Mesenchymal stem cell (in vitro differentiated cells and primary cell): Measurements from ENCODE around the gene OR5D14.

Experiments
- DNase-seq: peaks from one replicate; pipeline ENCODE4 v3.0.0-alpha.2; 2013
- H2AFZ ChIP-seq: one replicate; pipeline ENCODE4 v1.6.1; 2013; ENCODE audit warnings: low read depth, mild to moderate bottlenecking, control low read depth, inconsistent platforms, low read length, moderate library complexity
- H2AK5ac ChIP-seq: 2 replicates; pipeline ENCODE4 v1.6.1; 2013; ENCODE audit warnings: low read length, moderate library complexity, mild to moderate bottlenecking, inconsistent platforms; ENCODE audit not compliant: severe bottlenecking
- H2BK120ac ChIP-seq: one replicate; pipeline ENCODE4 v1.6.1; 2013; ENCODE audit warnings: low read depth, mild to moderate bottlenecking, inconsistent platforms, low read length, moderate library complexity
- H2BK12ac ChIP-seq, 2 experiments: one replicate each; pipeline ENCODE4 v1.6.1; 2013; ENCODE audit warnings: inconsistent platforms in 2 of 2, low read length in 2 of 2, mild to moderate bottlenecking in 2 of 2, moderate library complexity in 2 of 2, control low read depth in 1 of 2
- H2BK15ac ChIP-seq: one replicate; pipeline ENCODE4 v1.6.1; 2013; ENCODE audit warnings: mild to moderate bottlenecking, low read depth, inconsistent platforms; ENCODE audit not compliant: poor library complexity, severe bottlenecking
- H2BK5ac ChIP-seq: 2 replicates; pipeline ENCODE4 v1.6.1; 2013; ENCODE audit warnings: low read depth, mild to moderate bottlenecking, low read length, control low read depth, inconsistent platforms; ENCODE audit not compliant: poor library complexity, severe bottlenecking
- H3K14ac ChIP-seq, 2 experiments: one replicate each; pipeline ENCODE4 v1.6.1; 2013; ENCODE audit warnings: inconsistent platforms in 2 of 2, low read length in 2 of 2, control low read depth in 1 of 2, mild to moderate bottlenecking in 1 of 2, moderate library complexity in 1 of 2
- H3K18ac ChIP-seq, 2 experiments: one replicate each; pipeline ENCODE4 v1.6.1; 2013; ENCODE audit warnings: inconsistent platforms in 2 of 2, low read length in 2 of 2, control low read depth in 1 of 2, low read depth in 1 of 2, mild to moderate bottlenecking in 1 of 2
- H3K23ac ChIP-seq, 2 experiments: one replicate each; pipeline ENCODE4 v1.6.1; 2013; ENCODE audit warnings: inconsistent platforms in 2 of 2, low read length in 2 of 2, mild to moderate bottlenecking in 2 of 2, moderate library complexity in 2 of 2, control low read depth in 1 of 2
- H3K27ac ChIP-seq: 2 replicates; pipeline ENCODE4 v1.5.1; 2013; ENCODE audit warnings: mild to moderate bottlenecking, moderate library complexity, low read length, control low read depth, inconsistent platforms; ENCODE audit not compliant: poor library complexity, severe bottlenecking
- H3K27me3 ChIP-seq, 2 experiments: 2 replicates each; pipeline versions ENCODE4 v1.6.1 to v1.7.0; 2013; ENCODE audit warnings: low read length in 2 of 2, mild to moderate bottlenecking in 2 of 2, moderate library complexity in 2 of 2, control low read depth in 1 of 2, inconsistent platforms in 1 of 2; ENCODE audit not compliant: control insufficient read depth in 1 of 2, insufficient read depth in 1 of 2
- H3K36me3 ChIP-seq, 2 experiments: 2 replicates each; pipeline versions ENCODE4 v1.6.1 to v1.7.0; 2013; ENCODE audit warnings: low read length in 2 of 2, control low read depth in 1 of 2, inconsistent platforms in 1 of 2, low read depth in 1 of 2, mild to moderate bottlenecking in 1 of 2; ENCODE audit not compliant: insufficient read depth in 2 of 2, control insufficient read depth in 1 of 2
- H3K4ac ChIP-seq, 2 experiments: one replicate each; pipeline ENCODE4 v1.6.1; 2013; ENCODE audit warnings: inconsistent platforms in 2 of 2, low read length in 2 of 2, mild to moderate bottlenecking in 2 of 2, moderate library complexity in 2 of 2, control low read depth in 1 of 2, low read depth in 1 of 2
- H3K4me1 ChIP-seq: 2 replicates; pipeline ENCODE4 v1.6.1; 2013; ENCODE audit warnings: low read depth, low read length, control low read depth; ENCODE audit not compliant: control insufficient read depth, insufficient read depth
- H3K4me2 ChIP-seq: 2 replicates; pipeline ENCODE4 v1.6.1; 2013; ENCODE audit warnings: low read length, mild to moderate bottlenecking, inconsistent platforms; ENCODE audit not compliant: poor library complexity, severe bottlenecking
- H3K4me3 ChIP-seq, 2 experiments: 2 replicates each; pipeline versions ENCODE4 v1.5.1 to v1.7.0; 2013; ENCODE audit warnings: low read length in 2 of 2, mild to moderate bottlenecking in 2 of 2, control low read depth in 1 of 2, low read depth in 1 of 2; ENCODE audit not compliant: insufficient read depth in 1 of 2
- H3K79me1 ChIP-seq: replicated peaks from 2 replicates; pipeline ENCODE4 v1.6.1; 2013; ENCODE audit warnings: mild to moderate bottlenecking, control low read depth, low read length, inconsistent platforms; ENCODE audit not compliant: poor library complexity, severe bottlenecking
- H3K9ac ChIP-seq: 2 replicates; pipeline ENCODE4 v1.7.0; 2013; ENCODE audit warnings: mild to moderate bottlenecking, low read length, moderate library complexity
- H3K9me3 ChIP-seq: 2 replicates; pipeline ENCODE4 v1.7.0; 2013; ENCODE audit warnings: mild to moderate bottlenecking, low read length; ENCODE audit not compliant: control insufficient read depth
- H4K8ac ChIP-seq: one replicate; pipeline ENCODE4 v1.6.1; 2013; ENCODE audit warnings: inconsistent platforms, mild to moderate bottlenecking, low read length, moderate library complexity
- H4K91ac ChIP-seq: one replicate; pipeline ENCODE4 v1.6.1; 2013; ENCODE audit warnings: mild to moderate bottlenecking, low read length, inconsistent platforms
- WGBS: methylation state at CpG from one replicate; pipeline ENCODE4 v1.1.7; 2013; ENCODE audit warnings: mixed read lengths; 5-methylcytosine and 5-hydroxymethylcytosine counted together

OR5D14 gene

DNA sequence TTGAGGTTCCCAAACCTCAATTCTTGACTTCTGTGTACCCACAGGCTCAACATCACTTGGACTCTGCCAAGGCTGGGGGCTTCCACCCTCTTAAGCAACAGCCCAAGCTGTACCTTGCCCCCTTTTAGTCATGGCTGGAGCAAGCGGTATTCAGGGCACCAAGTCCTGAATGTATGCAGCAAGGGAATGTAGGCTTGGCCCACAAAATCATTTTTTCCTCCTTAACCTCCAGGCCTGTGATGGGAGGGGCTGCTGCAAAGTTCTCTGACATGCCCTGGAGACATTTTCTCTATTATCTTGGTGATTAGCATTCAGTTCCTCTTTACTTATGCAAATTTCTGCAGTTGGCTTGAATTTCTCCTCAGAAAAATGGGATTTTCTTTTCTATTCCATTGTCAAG is 10.9 kb downstream of the OR5D14 start:
- H3K4me3 ChIP-seq = no peak overlapping the region
- no peak overlapping the region for H3K18ac ChIP-seq
- H4K91ac ChIP-seq = no peak overlapping the region
- H2AK5ac ChIP-seq = no peak overlapping the region
- no peak overlapping the region for H2BK12ac ChIP-seq
- H3K79me1 ChIP-seq = no peaks in the 10 kb centered on the region
- H2AFZ ChIP-seq = no peak overlapping the region
- H3K23ac ChIP-seq = no peak overlapping the region
- no peak overlapping the region for H3K9ac ChIP-seq
- no peak overlapping the region for H2BK15ac ChIP-seq
- no peaks in the 10 kb centered on the region for H3K27me3 ChIP-seq
- no peaks in the 10 kb centered on the region for H3K4me1 ChIP-seq
- no peaks in the 10 kb centered on the region for H3K36me3 ChIP-seq
- no peak overlapping the region for H2BK120ac ChIP-seq
- H3K4ac ChIP-seq = no peak overlapping the region
- no peak overlapping the region for H2BK5ac ChIP-seq
- H3K14ac ChIP-seq = no peak overlapping the region
- no peak overlapping the region for H3K4me2 ChIP-seq
- 100% methylated on average over 1 of the region's 1 CpG for WGBS
- no peak for DNase-seq
- H3K9me3 ChIP-seq = peaks cover 13% of the 10 kb centered on the region
- no peak overlapping the region for H4K8ac ChIP-seq
- no peak overlapping the region for H3K27ac ChIP-seq

DNA sequence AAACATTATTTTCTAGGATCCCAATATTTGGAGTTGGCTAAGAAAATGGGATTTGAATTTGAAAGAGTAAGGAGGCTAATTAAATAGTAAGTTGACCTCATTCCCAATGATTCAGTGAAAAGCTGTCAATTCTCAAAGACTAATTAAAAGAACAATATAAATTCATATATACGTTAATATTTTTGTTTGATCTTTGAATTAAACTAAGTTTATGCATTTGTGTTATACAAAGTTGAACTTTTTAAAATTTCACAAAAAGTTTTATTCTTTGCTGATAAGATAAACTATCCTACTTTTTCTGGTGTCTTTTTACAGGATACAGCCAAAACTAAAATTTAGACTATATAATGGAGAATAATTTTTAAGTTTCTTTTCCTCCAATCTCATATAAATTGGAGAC is 15.7 kb downstream of the OR5D14 start, which contains the start of gene OR5L1:
Gene OR5L1 (plus strand): TSS at position 301 of the 400 bp plus-strand sequence. CDS start 100 bp downstream, outside the sequence.
- no peak within 1 kb of the TSS for H4K91ac ChIP-seq
- no peak within 1 kb of the TSS for H2AK5ac ChIP-seq
- H3K23ac ChIP-seq = no peak within 1 kb of the TSS
- no peak within 1 kb of the TSS for H2BK15ac ChIP-seq
- H3K79me1 ChIP-seq = no peaks in the 10 kb centered on the region
- no peak within 1 kb of the TSS for H2BK12ac ChIP-seq
- H3K4ac ChIP-seq = no peak within 1 kb of the TSS
- no peak within 1 kb of the TSS for H3K27ac ChIP-seq
- H3K27me3 ChIP-seq = no peaks in the 10 kb centered on the region
- H3K9me3 ChIP-seq = peaks cover 4% of the 10 kb centered on the region
- WGBS = no CpG with 5 or more reads among the region's 1 CpG
- H3K9ac ChIP-seq = no peak within 1 kb of the TSS
- H3K18ac ChIP-seq = no peak within 1 kb of the TSS
- no peaks in the 10 kb centered on the region for H3K4me1 ChIP-seq
- no peak within 1 kb of the TSS for H4K8ac ChIP-seq
- no peak within 1 kb of the TSS for H3K4me2 ChIP-seq
- no peak within 1 kb of the TSS for H3K4me3 ChIP-seq
- no peak within 1 kb of the TSS for H2AFZ ChIP-seq
- H3K36me3 ChIP-seq = no peaks in the 10 kb centered on the region
- H2BK5ac ChIP-seq = no peak within 1 kb of the TSS
- no peak for DNase-seq
- H3K14ac ChIP-seq = no peak within 1 kb of the TSS
- no peak within 1 kb of the TSS for H2BK120ac ChIP-seq

DNA sequence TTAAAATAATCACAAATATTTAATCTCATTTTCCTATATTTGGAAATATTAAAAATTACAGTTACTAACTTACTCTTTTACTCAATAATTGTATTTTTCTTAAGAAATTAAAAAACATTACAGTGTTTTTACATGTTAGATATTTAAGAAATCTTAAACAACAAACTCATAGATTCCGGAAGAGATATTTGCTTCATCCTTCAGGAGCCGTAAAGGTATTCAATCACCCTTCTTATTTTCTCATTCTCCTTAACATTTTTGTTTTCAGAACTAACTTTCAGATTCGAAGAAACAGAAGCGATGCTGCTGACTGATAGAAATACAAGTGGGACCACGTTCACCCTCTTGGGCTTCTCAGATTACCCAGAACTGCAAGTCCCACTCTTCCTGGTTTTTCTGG is 24.0 kb downstream of the OR5D14 start, which contains the start of gene OR5D18:
Gene OR5D18 (plus strand): TSS at position 301 of the 400 bp plus-strand sequence. CDS start 0 bp downstream, at position 301.
- H3K18ac ChIP-seq = no peak within 1 kb of the TSS
- H4K91ac ChIP-seq = no peak within 1 kb of the TSS
- no peak within 1 kb of the TSS for H2AK5ac ChIP-seq
- no peak within 1 kb of the TSS for H2BK120ac ChIP-seq
- WGBS = 69% methylated on average over 5 of the region's 5 CpGs
- H3K4me2 ChIP-seq = no peak within 1 kb of the TSS
- peaks cover 3% of the 10 kb centered on the region for H3K9me3 ChIP-seq
- H2BK12ac ChIP-seq = no peak within 1 kb of the TSS
- no peaks in the 10 kb centered on the region for H3K36me3 ChIP-seq
- H2AFZ ChIP-seq = no peak within 1 kb of the TSS
- H4K8ac ChIP-seq = no peak within 1 kb of the TSS
- H2BK5ac ChIP-seq = no peak within 1 kb of the TSS
- H3K23ac ChIP-seq = no peak within 1 kb of the TSS
- no peak within 1 kb of the TSS for H3K9ac ChIP-seq
- H3K27me3 ChIP-seq = no peaks in the 10 kb centered on the region
- DNase-seq = no peak
- no peak within 1 kb of the TSS for H2BK15ac ChIP-seq
- H3K27ac ChIP-seq = no peak within 1 kb of the TSS
- no peaks in the 10 kb centered on the region for H3K79me1 ChIP-seq
- H3K14ac ChIP-seq = no peak within 1 kb of the TSS
- H3K4me3 ChIP-seq = no peak within 1 kb of the TSS
- H3K4ac ChIP-seq = no peak within 1 kb of the TSS
- no peaks in the 10 kb centered on the region for H3K4me1 ChIP-seq

DNA sequence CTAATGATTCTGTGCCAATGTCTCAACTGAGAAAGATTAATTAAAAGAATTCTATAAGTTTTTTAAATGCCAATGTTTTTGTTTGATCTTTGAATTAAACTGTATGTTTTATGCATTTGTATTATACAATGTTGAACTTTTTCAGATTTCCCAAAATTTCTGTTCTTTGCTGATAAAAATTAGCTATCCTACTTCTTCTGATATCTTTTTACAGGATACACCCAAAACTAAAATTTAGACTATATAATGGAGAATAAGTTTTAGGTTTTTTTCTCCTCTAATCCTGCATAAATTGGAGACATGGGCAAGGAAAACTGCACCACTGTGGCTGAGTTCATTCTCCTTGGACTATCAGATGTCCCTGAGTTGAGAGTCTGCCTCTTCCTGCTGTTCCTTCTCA is 31.6 kb downstream of the OR5D14 start, which contains the start of gene OR5L2:
Gene OR5L2 (plus strand): TSS at position 301 of the 400 bp plus-strand sequence. CDS start 0 bp downstream, at position 301.
- H4K8ac ChIP-seq = no peak within 1 kb of the TSS
- no peaks in the 10 kb centered on the region for H3K36me3 ChIP-seq
- no peaks in the 10 kb centered on the region for H3K79me1 ChIP-seq
- no peak for DNase-seq
- H2AFZ ChIP-seq = no peak within 1 kb of the TSS
- no peaks in the 10 kb centered on the region for H3K27me3 ChIP-seq
- no peak within 1 kb of the TSS for H3K4ac ChIP-seq
- no peak within 1 kb of the TSS for H3K23ac ChIP-seq
- no peak within 1 kb of the TSS for H3K9ac ChIP-seq
- H3K18ac ChIP-seq = no peak within 1 kb of the TSS
- H3K9me3 ChIP-seq = no peaks in the 10 kb centered on the region
- no peaks in the 10 kb centered on the region for H3K4me1 ChIP-seq
- H2BK12ac ChIP-seq = no peak within 1 kb of the TSS
- no peak within 1 kb of the TSS for H2BK120ac ChIP-seq
- H3K4me3 ChIP-seq = no peak within 1 kb of the TSS
- H2BK5ac ChIP-seq = no peak within 1 kb of the TSS
- H2BK15ac ChIP-seq = no peak within 1 kb of the TSS
- H3K4me2 ChIP-seq = no peak within 1 kb of the TSS
- no peak within 1 kb of the TSS for H2AK5ac ChIP-seq
- no peak within 1 kb of the TSS for H3K27ac ChIP-seq
- H4K91ac ChIP-seq = no peak within 1 kb of the TSS
- no peak within 1 kb of the TSS for H3K14ac ChIP-seq
